Body of pancreas (tissue), 4 donors: ENCODE data around the gene LHX5.

Experiments
- POLR2A ChIP-seq, 3 donors: fragments of 450-650 bp; IDR thresholded peaks; one replicate each; pipeline ENCODE4 v1.6.1; 2016; ENCODE audit warnings: antibody characterized with exemption in 3 of 3, mild to moderate bottlenecking in 2 of 3
- TF ChIP-seq, protein P1 (sequence below), 7 experiments: fragments of 450-650 bp in 4 of 7; fragments of 200-600 bp in 3 of 7; sonication (generic) in 3 of 7; IDR thresholded peaks; one replicate each; pipeline ENCODE4 v1.5.1; 2016 to 2019; ENCODE audit warnings: antibody characterized with exemption in 7 of 7

DNA sequence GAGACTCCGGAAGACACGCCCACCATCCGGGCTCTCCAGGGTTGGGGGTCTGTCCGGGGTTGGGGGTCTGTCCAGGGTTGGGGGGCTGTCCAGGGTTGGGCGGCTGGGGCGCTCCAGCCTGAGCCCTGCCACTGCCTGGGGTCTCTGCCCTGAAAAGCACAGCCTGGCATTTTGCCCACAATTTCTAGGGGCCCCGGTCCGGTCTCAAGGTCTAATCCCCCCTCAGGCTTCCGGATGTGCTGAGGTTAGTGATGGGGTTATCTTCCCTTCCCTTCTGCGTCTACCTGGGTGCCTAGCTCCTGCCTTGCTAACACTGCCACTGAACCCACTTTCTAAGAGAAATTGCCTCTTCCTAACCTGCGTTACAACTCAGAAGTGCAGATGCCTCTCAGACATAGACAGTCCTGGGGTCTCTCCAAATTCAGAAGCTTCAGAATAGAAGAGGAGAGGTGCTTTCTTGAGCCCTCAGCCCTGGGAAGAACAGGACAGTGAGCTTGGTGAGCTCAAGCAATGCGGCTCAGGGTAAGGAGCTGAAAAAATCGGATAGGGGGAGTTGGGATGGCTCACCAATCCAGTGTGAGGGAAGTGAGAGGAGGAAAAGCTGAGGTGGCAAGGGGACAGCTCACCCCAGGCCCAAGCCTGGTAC lies 5.7 kb downstream of the LHX5 start:
- TF ChIP-seq, protein P1, sequence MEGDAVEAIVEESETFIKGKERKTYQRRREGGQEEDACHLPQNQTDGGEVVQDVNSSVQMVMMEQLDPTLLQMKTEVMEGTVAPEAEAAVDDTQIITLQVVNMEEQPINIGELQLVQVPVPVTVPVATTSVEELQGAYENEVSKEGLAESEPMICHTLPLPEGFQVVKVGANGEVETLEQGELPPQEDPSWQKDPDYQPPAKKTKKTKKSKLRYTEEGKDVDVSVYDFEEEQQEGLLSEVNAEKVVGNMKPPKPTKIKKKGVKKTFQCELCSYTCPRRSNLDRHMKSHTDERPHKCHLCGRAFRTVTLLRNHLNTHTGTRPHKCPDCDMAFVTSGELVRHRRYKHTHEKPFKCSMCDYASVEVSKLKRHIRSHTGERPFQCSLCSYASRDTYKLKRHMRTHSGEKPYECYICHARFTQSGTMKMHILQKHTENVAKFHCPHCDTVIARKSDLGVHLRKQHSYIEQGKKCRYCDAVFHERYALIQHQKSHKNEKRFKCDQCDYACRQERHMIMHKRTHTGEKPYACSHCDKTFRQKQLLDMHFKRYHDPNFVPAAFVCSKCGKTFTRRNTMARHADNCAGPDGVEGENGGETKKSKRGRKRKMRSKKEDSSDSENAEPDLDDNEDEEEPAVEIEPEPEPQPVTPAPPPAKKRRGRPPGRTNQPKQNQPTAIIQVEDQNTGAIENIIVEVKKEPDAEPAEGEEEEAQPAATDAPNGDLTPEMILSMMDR (IDR thresholded peaks at IDR 0.05): no peak
- no peak for TF ChIP-seq POLR2A (IDR thresholded peaks at IDR 0.05)
